ENCODE results near the gene DNAJC16. TPM values are rescaled to one million over a fixed set of nuclear protein-coding genes. Genes with fewer than 3 reads are reported as not detected.

The DNAJC16 gene
- total and polyA plus RNA-seq, 2 of the 13 experiments (the other 11 are each of a cell fraction or from before 2014, with no cell fraction given): 11.4 to 15.4 TPM

- TF ChIP-seq STAT5B (CRISPR knock-in tag; IDR thresholded peaks at IDR 0.05) (0 out of 2 replicates have a peak, but pooled peaks have one; percentile 25), ARNT2 (CRISPR knock-in tag; IDR thresholded peaks at IDR 0.05; ENCODE audit: low read depth) (peak; percentile 92), FOSL1 (CRISPR knock-in tag; IDR thresholded peaks at IDR 0.05; ENCODE audit: borderline replicate concordance) (no peak), ZNF639 (CRISPR knock-in tag; conservative IDR thresholded peaks at IDR 0.05) (peak; percentile 82; the same call in 1 of the 2 replicates), SMC3 (IDR thresholded peaks at IDR 0.05; ENCODE audit: low read length) (no peak), TBP (CRISPR knock-in tag; IDR thresholded peaks at IDR 0.05) (no peak), ZNF547 (CRISPR knock-in tag; IDR thresholded peaks at IDR 0.05) (peak; percentile 97; the same call in 1 of the 2 replicates), ZNF432 (CRISPR knock-in tag; IDR thresholded peaks at IDR 0.05; ENCODE audit: borderline replicate concordance) (no peak), ZNF543 (CRISPR knock-in tag; IDR thresholded peaks at IDR 0.05) (peak; percentile 57; the same call in 1 of the 2 replicates), MEIS1 (CRISPR knock-in tag; IDR thresholded peaks at IDR 0.05; ENCODE audit: borderline replicate concordance) (no peak), ZXDC (CRISPR knock-in tag; IDR thresholded peaks at IDR 0.05) (no peak), ZC3H13 (CRISPR knock-in tag; IDR thresholded peaks at IDR 0.05) (peak; percentile 10), ZMYM4 (CRISPR knock-in tag; IDR thresholded peaks at IDR 0.05) (peak; percentile 97), SALL2 (CRISPR knock-in tag; IDR thresholded peaks at IDR 0.05) (peak; percentile 62), ZNF383 (CRISPR knock-in tag; IDR thresholded peaks at IDR 0.05; ENCODE audit: borderline replicate concordance) (no peak), HNRNPL (IDR thresholded peaks at IDR 0.05; ENCODE audit: low read depth, low read length) (no peak), ETV5 (CRISPR knock-in tag; IDR thresholded peaks at IDR 0.05; ENCODE audit: borderline replicate concordance) (no peak), ZMAT3 (CRISPR knock-in tag; conservative IDR thresholded peaks at IDR 0.05) (peak; percentile 96), REL (CRISPR knock-in tag; conservative IDR thresholded peaks at IDR 0.05) (no peak), HMGXB4 (CRISPR knock-in tag; IDR thresholded peaks at IDR 0.05; ENCODE audit: borderline replicate concordance in 1 of 2, low read depth in 1 of 2) (peak; percentile 44 to 68; a peak in 2 of 4 replicates), NFKB2 (CRISPR knock-in tag; IDR thresholded peaks at IDR 0.05; ENCODE audit: borderline replicate concordance) (peak; percentile 98), GLMP (CRISPR knock-in tag; IDR thresholded peaks at IDR 0.05; ENCODE audit: borderline replicate concordance) (no peak)
These were observed 76.7 kb downstream of the DNAJC16 start (continued) for GRCh38 chr1:15603050-15603965.

Measured in HepG2 (cell line).